SK-N-SH (cell line): Measurements from ENCODE around the gene RNGTT. TPM values are rescaled to one million over a fixed set of nuclear protein-coding genes. Genes with fewer than 3 reads are reported as not detected.

ENCODE experiments used
- CTCF ChIA-PET: fragments of 300-600, 350-600 bp; formaldehyde crosslinking; extraction: SDS; loops from one replicate; lab custom pipeline; 2021; lab: Yijun Ruan, JAX
- POLR2A ChIA-PET: fragments of 350-600 bp; sonication (Branson Sonifier 250); formaldehyde crosslinking; extraction: SDS; loops from one replicate; lab custom pipeline; 2020; ENCODE audit warnings: antibody characterized with exemption, inconsistent platforms; lab: Yijun Ruan, JAX
- DNase-seq: peaks from one replicate; pipeline ENCODE4 v3.0.0; 2012
- H2AFZ ChIP-seq: fragments of 200-600 bp; sonication (generic); 2 replicates; pipeline ENCODE4 v1.8.1; 2016; ENCODE audit warnings: antibody characterized with exemption, mild to moderate bottlenecking, low read depth
- H3F3A ChIP-seq: fragments of 200-600 bp; sonication (generic); replicated peaks from 2 replicates; pipeline ENCODE3; 2016; ENCODE audit warnings: antibody characterized with exemption, mild to moderate bottlenecking; ENCODE audit not compliant: insufficient read depth
- H3K27ac ChIP-seq, 2 experiments: fragments of 200-500 bp in 1 of 2; fragments of 200-600 bp in 1 of 2; sonication (Bioruptor generic) in 1 of 2; sonication (generic), shearing (Covaris generic) in 1 of 2; 2 replicates each; pipeline versions ENCODE4 v1.5.1 to v1.6.1; 2014 to 2016; ENCODE audit warnings: low read depth in 2 of 2, inconsistent platforms in 1 of 2, low read length in 1 of 2, mild to moderate bottlenecking in 1 of 2, mixed read lengths in 1 of 2
- H3K27me3 ChIP-seq: fragments of 200-600 bp; sonication (generic), shearing (Covaris generic); 2 replicates; pipeline ENCODE4 v1.6.1; 2016; ENCODE audit warnings: mixed run types; ENCODE audit not compliant: insufficient read depth
- H3K36me3 ChIP-seq, 2 experiments: fragments of 200-500 bp in 1 of 2; fragments of 200-600 bp in 1 of 2; sonication (Bioruptor generic) in 1 of 2; sonication (generic) in 1 of 2; replicated peaks in 1 of 2; 2 replicates each; pipeline versions ENCODE3 to v1.5.1; 2014 to 2016; ENCODE audit warnings: low read length in 1 of 2, mild to moderate bottlenecking in 1 of 2; ENCODE audit not compliant: insufficient read depth in 2 of 2, control insufficient read depth in 1 of 2
- H3K4me1 ChIP-seq, 2 experiments: fragments of 200-500 bp in 1 of 2; fragments of 200-600 bp in 1 of 2; sonication (Bioruptor generic) in 1 of 2; sonication (generic), shearing (Covaris generic) in 1 of 2; 2 replicates each; pipeline versions ENCODE4 v1.5.1 to v1.6.1; 2014 to 2016; ENCODE audit warnings: low read depth in 1 of 2, low read length in 1 of 2, mixed run types in 1 of 2; ENCODE audit not compliant: insufficient read depth in 2 of 2, control insufficient read depth in 1 of 2
- H3K4me2 ChIP-seq: fragments of 200-600 bp; sonication (generic), shearing (Covaris generic); 2 replicates; pipeline ENCODE4 v1.6.1; 2017; ENCODE audit warnings: mixed run types
- H3K4me3 ChIP-seq, 2 experiments: fragments of 200-500 bp in 1 of 2; fragments of 200-600 bp in 1 of 2; sonication (Bioruptor generic) in 1 of 2; sonication (generic), shearing (Covaris generic) in 1 of 2; 2 replicates each; pipeline versions ENCODE4 v1.5.1 to v1.8.1; 2014 to 2016; ENCODE audit warnings: low read depth in 2 of 2, inconsistent platforms in 1 of 2, low read length in 1 of 2, mild to moderate bottlenecking in 1 of 2, mixed read lengths in 1 of 2, moderate library complexity in 1 of 2
- H3K79me2 ChIP-seq: fragments of 200-600 bp; sonication (generic); 2 replicates; pipeline ENCODE4 v1.8.1; 2017; ENCODE audit warnings: mild to moderate bottlenecking; ENCODE audit not compliant: insufficient read depth
- H3K9ac ChIP-seq: fragments of 200-600 bp; sonication (generic); 2 replicates; pipeline ENCODE4 v1.6.1; 2017; ENCODE audit warnings: mixed run types
- H3K9me2 ChIP-seq: fragments of 200-600 bp; sonication (generic); 2 replicates; pipeline ENCODE4 v1.6.1; 2017; ENCODE audit warnings: mixed run types
- H3K9me3 ChIP-seq: fragments of 200-600 bp; sonication (generic); 2 replicates; pipeline ENCODE4 v1.6.1; 2017; ENCODE audit warnings: mixed run types, mild to moderate bottlenecking, moderate library complexity
- H4K20me1 ChIP-seq: fragments of 200-600 bp; sonication (generic); 2 replicates; pipeline ENCODE4 v1.6.1; 2017; ENCODE audit warnings: mild to moderate bottlenecking, mixed run types; ENCODE audit not compliant: insufficient read depth
- CHD2 ChIP-seq: fragments of 150-350 bp; IDR thresholded peaks from 2 replicates; pipeline ENCODE4 v1.6.1; 2018; ENCODE audit warnings: low read length; ENCODE audit not compliant: partially characterized antibody
- EZH2phosphoT487 ChIP-seq: fragments of 200-600 bp; sonication (generic); IDR thresholded peaks from 2 replicates; pipeline ENCODE4 v1.6.1; 2017; ENCODE audit warnings: low read depth, mixed run types, mild to moderate bottlenecking, antibody characterized with exemption, moderate library complexity, borderline replicate concordance
- FOXM1 ChIP-seq: IDR thresholded peaks from 2 replicates; pipeline ENCODE4 v1.4.0; 2012; ENCODE audit warnings: low read depth, mild to moderate bottlenecking
- GATA2 ChIP-seq: sonication (generic); formaldehyde crosslinking; IDR thresholded peaks from 2 replicates; pipeline ENCODE4 v1.5.0; 2020; ENCODE audit warnings: mild to moderate bottlenecking, missing genetic modification reagents
- MEF2A ChIP-seq: IDR thresholded peaks from 2 replicates; pipeline ENCODE4 v1.4.0; 2012; ENCODE audit warnings: low read depth, borderline replicate concordance
- NRF1 ChIP-seq: IDR thresholded peaks from 2 replicates; pipeline ENCODE4 v1.6.1; 2012; ENCODE audit warnings: low read depth, mild to moderate bottlenecking, low read length
- RAD21 ChIP-seq: IDR thresholded peaks from 2 replicates; pipeline ENCODE4 v1.6.1; 2012; ENCODE audit warnings: mild to moderate bottlenecking, low read length
- RCOR1 ChIP-seq: fragments of 150-350 bp; IDR thresholded peaks from 2 replicates; pipeline ENCODE4 v1.6.1; 2017; ENCODE audit warnings: antibody characterized with exemption, low read length
- REST ChIP-seq: IDR thresholded peaks from 2 replicates; pipeline ENCODE4 v1.6.1; 2012; ENCODE audit warnings: mild to moderate bottlenecking, low read depth, low read length, moderate library complexity
- RXRA ChIP-seq: IDR thresholded peaks from 2 replicates; pipeline ENCODE4 v1.4.0; 2012; ENCODE audit warnings: low read depth, mild to moderate bottlenecking, borderline replicate concordance
- SIN3A ChIP-seq: IDR thresholded peaks from 2 replicates; pipeline ENCODE4 v1.6.1; 2012; ENCODE audit warnings: low read depth, mild to moderate bottlenecking, low read length, moderate library complexity, borderline replicate concordance
- TCF12 ChIP-seq: IDR thresholded peaks from 2 replicates; pipeline ENCODE4 v1.4.0; 2012
- USF1 ChIP-seq: IDR thresholded peaks from 2 replicates; pipeline ENCODE4 v1.4.0; 2012; ENCODE audit warnings: low read depth, borderline replicate concordance
- YY1 ChIP-seq: IDR thresholded peaks from 2 replicates; pipeline ENCODE4 v1.4.0; 2012; ENCODE audit warnings: low read depth, mild to moderate bottlenecking
- ZBTB33 ChIP-seq: IDR thresholded peaks from 2 replicates; pipeline ENCODE4 v1.4.0; 2012; ENCODE audit warnings: low read depth, borderline replicate concordance
- WGBS: methylation state at CpG from one replicate; pipeline ENCODE4 v1.1.6; 2017; ENCODE audit warnings: low lambda C conversion rate; 5-methylcytosine and 5-hydroxymethylcytosine counted together
- polyA plus RNA-seq, 3 experiments: library from polyadenylated mRNA; depleted of rRNA; stranded (reverse); fragments of >200 nt; gene quantifications; 2 replicates each; pipeline ENCODE4 v1.2.3, GENCODE V29; 2012

Gene RNGTT
- polyA plus RNA-seq, 1 of the 3 experiments (the other 2 are of a cell fraction), result 3.3 TPM

GRCh38 chr6:88920774-88921733, 42.4 kb downstream of the RNGTT start:
- CTCF ChIA-PET, result interaction anchor here (0.7 to 1.0 kb wide), 2 partner anchors 21 to 451 kb away, joined by 3 to 4 read pairs; no protein-coding TSS in a partner anchor
- Histone ChIP-seq H3K36me3 (peaks cover 2 to 23% of the 10 kb centered on the region in 2 experiments), H3K27ac (peak overlapping the region in 1 of 2 experiments; percentile 24; a peak in 1 of 4 replicates), H3K27me3 (no peaks in the 10 kb centered on the region), H3K79me2 (no peaks in the 10 kb centered on the region), H2AFZ (no peak overlapping the region), H3K4me2 (no peak overlapping the region), H3K9me2 (no peaks in the 10 kb centered on the region), H3K9me3 (no peaks in the 10 kb centered on the region), H3K4me1 (peaks cover 0 to 2% of the 10 kb centered on the region in 2 experiments; a peak in 2 of 4 replicates), H3F3A (no peaks in the 10 kb centered on the region), H3K9ac (no peak overlapping the region), H4K20me1 (no peaks in the 10 kb centered on the region), H3K4me3 (no peak overlapping the region)
- POLR2A ChIA-PET, result interaction anchor here (0.6 to 0.7 kb wide), 2 partner anchors 159 to 642 kb away, joined by 3 to 4 read pairs; partner anchors contain the start of gene PNRC1
- peak; percentile 56 for DNase-seq
- WGBS, result 100% methylated on average over 1 of the region's 1 CpG
- TF ChIP-seq YY1 (no peak), TCF12 (peak; percentile 41; the same call in 1 of the 2 replicates), CHD2 (peak; percentile 49), MEF2A (no peak), GATA2 (CRISPR knock-in tag) (peak; percentile 51; the same call in 1 of the 2 replicates), REST (no peak), ZBTB33 (no peak), USF1 (no peak), RAD21 (no peak), RXRA (no peak), EZH2phosphoT487 (no peak), NRF1 (no peak), RCOR1 (no peak), FOXM1 (no peak), SIN3A (no peak)
